GM12878 (cell line): ENCODE data around the gene BCR. TPM values are rescaled to one million over a fixed set of nuclear protein-coding genes. Genes with fewer than 3 reads are reported as not detected.

Experiments
- ATAC-seq: fragments of 200-7000 bp; cut with Tn5 transposase; 3 replicates; pipeline ENCODE4 v1.9.1; 2020; ENCODE audit warnings: mild to moderate bottlenecking, moderate library complexity
- BruUV-seq: library from RNA; stranded (reverse); fragments of 400-500 nt; replicated peaks from 2 replicates; lab custom pipeline; 2021; lab: Mats Ljungman, UMichigan
- CTCF ChIA-PET: fragments of 300-600 bp; sonication (Branson Sonifier 250); formaldehyde crosslinking; extraction: SDS; loops from one replicate; lab custom pipeline; 2021; ENCODE audit warnings: inconsistent platforms; lab: Yijun Ruan, JAX
- POLR2A ChIA-PET: fragments of 350-600 bp; formaldehyde crosslinking; extraction: SDS; loops from one replicate; lab custom pipeline; 2021; ENCODE audit warnings: inconsistent platforms; lab: Charles Lee
- RAD21 ChIA-PET: fragments of 300-600 bp; sonication (Branson Sonifier 250); formaldehyde crosslinking; loops from one replicate; lab custom pipeline; 2023; ENCODE audit warnings: antibody characterized with exemption; ENCODE audit not compliant: unreplicated experiment; lab: Charles Lee
- SMC1A ChIA-PET: fragments of 300-600 bp; sonication (Branson Sonifier 250); formaldehyde crosslinking; loops from one replicate; lab custom pipeline; 2023; ENCODE audit not compliant: unreplicated experiment, uncharacterized antibody; lab: Charles Lee
- DNase-seq: peaks from one replicate; pipeline ENCODE4 v3.0.0-alpha.2; 2011; ENCODE audit warnings: low read depth, low spot score
- FAIRE-seq: peaks from 3 replicates; lab custom pipeline; 2011; peaks lifted over from hg19 to GRCh38; lab: Jason Lieb, UNC
- H2AFZ ChIP-seq: 2 replicates; pipeline ENCODE4 v1.6.0; 2011; ENCODE audit warnings: low read depth, low read length, control low read depth; ENCODE audit not compliant: control insufficient read depth
- H3K27ac ChIP-seq: 2 replicates; pipeline ENCODE4 v1.5.1; 2011; ENCODE audit warnings: control low read depth; ENCODE audit not compliant: control insufficient read depth, insufficient read depth
- H3K27me3 ChIP-seq, 2 experiments: replicated peaks in 1 of 2; 2 replicates each; pipeline versions ENCODE4 v1.6.0 to v1.6.1; 2011; ENCODE audit warnings: low read length in 1 of 2; ENCODE audit not compliant: control insufficient read depth in 2 of 2, insufficient read depth in 2 of 2
- H3K36me3 ChIP-seq, 2 experiments: 2 replicates each; pipeline ENCODE4 v1.5.1; 2011; ENCODE audit warnings: low read length in 1 of 2; ENCODE audit not compliant: control insufficient read depth in 2 of 2, insufficient read depth in 2 of 2
- H3K4me1 ChIP-seq: 2 replicates; pipeline ENCODE4 v1.6.1; 2011; ENCODE audit warnings: mild to moderate bottlenecking, low read length, moderate library complexity, mixed read lengths; ENCODE audit not compliant: control insufficient read depth, insufficient read depth
- H3K4me2 ChIP-seq: 2 replicates; pipeline ENCODE4 v1.6.0; 2011; ENCODE audit warnings: control low read depth; ENCODE audit not compliant: control insufficient read depth, insufficient read depth
- H3K4me3 ChIP-seq: fragments of 200-600 bp; sonication (generic); 2 replicates; pipeline ENCODE4 v1.5.1; 2016
- H3K79me2 ChIP-seq: 2 replicates; pipeline ENCODE4 v1.6.0; 2011; ENCODE audit warnings: low read length; ENCODE audit not compliant: control insufficient read depth, insufficient read depth
- H3K9ac ChIP-seq: 2 replicates; pipeline ENCODE4 v1.8.0; 2011; ENCODE audit warnings: low read length, control low read depth, mixed read lengths; ENCODE audit not compliant: control insufficient read depth, insufficient read depth
- H3K9me3 ChIP-seq: replicated peaks from 3 replicates; pipeline ENCODE4 v1.5.1; 2011; ENCODE audit warnings: mild to moderate bottlenecking, low read length; ENCODE audit not compliant: control insufficient read depth, insufficient read depth
- H4K20me1 ChIP-seq: 2 replicates; pipeline ENCODE4 v1.6.0; 2011; ENCODE audit not compliant: control insufficient read depth, insufficient read depth
- ATF7 ChIP-seq: fragments of 450-650 bp; IDR thresholded peaks from 2 replicates; pipeline ENCODE4 v1.6.1; 2016; ENCODE audit warnings: low read depth, mild to moderate bottlenecking
- BHLHE40 ChIP-seq, 2 experiments: fragments of 450-650 bp in 1 of 2; IDR thresholded peaks; 2 replicates each; pipeline ENCODE4 v1.6.1; 2011 to 2017; ENCODE audit warnings: low read depth in 2 of 2, borderline replicate concordance in 1 of 2, improper control_type of control experiment in 1 of 2, low read length in 1 of 2, mild to moderate bottlenecking in 1 of 2
- CHD1 ChIP-seq: IDR thresholded peaks from 2 replicates; pipeline ENCODE4 v1.6.1; 2012; ENCODE audit warnings: low read depth, low read length, improper control_type of control experiment
- CREM ChIP-seq: IDR thresholded peaks from 2 replicates; pipeline ENCODE4 v1.6.1; 2014; ENCODE audit warnings: antibody characterized with exemption, low read depth
- IKZF2 ChIP-seq, 2 experiments: fragments of 450-650 bp; IDR thresholded peaks; 2 replicates each; pipeline ENCODE4 v1.6.1; 2017; ENCODE audit warnings: mild to moderate bottlenecking in 2 of 2, moderate library complexity in 2 of 2
- NFXL1 ChIP-seq: fragments of 450-650 bp; IDR thresholded peaks from 2 replicates; pipeline ENCODE4 v1.6.1; 2017; ENCODE audit warnings: antibody characterized with exemption, mild to moderate bottlenecking, borderline replicate concordance
- NR2C1 ChIP-seq: fragments of 450-650 bp; IDR thresholded peaks from 2 replicates; pipeline ENCODE4 v1.6.1; 2017; ENCODE audit warnings: antibody characterized with exemption, mild to moderate bottlenecking, moderate library complexity
- NR2C2 ChIP-seq: IDR thresholded peaks from 2 replicates; pipeline ENCODE4 v1.6.1; 2011; ENCODE audit warnings: borderline replicate concordance, low read depth; ENCODE audit not compliant: control insufficient read depth, insufficient read length
- NR2F1 ChIP-seq: fragments of 450-650 bp; conservative IDR thresholded peaks from 2 replicates; pipeline ENCODE4 v1.6.1; 2017; ENCODE audit warnings: mild to moderate bottlenecking
- RAD21 ChIP-seq: IDR thresholded peaks from 2 replicates; pipeline ENCODE4 v1.6.1; 2011; ENCODE audit warnings: mild to moderate bottlenecking, low read depth, low read length, moderate library complexity; ENCODE audit not compliant: insufficient read depth
- SRF ChIP-seq, 2 experiments: IDR thresholded peaks; 2 replicates each; pipeline ENCODE4 v1.6.1; 2011; ENCODE audit warnings: low read depth in 2 of 2, low read length in 2 of 2, mild to moderate bottlenecking in 1 of 2, moderate library complexity in 1 of 2
- STAT1 ChIP-seq: fragments of 450-650 bp; conservative IDR thresholded peaks from 2 replicates; pipeline ENCODE4 v1.6.1; 2014; ENCODE audit warnings: antibody characterized with exemption, mild to moderate bottlenecking
- TCF7 ChIP-seq: IDR thresholded peaks from 2 replicates; pipeline ENCODE4 v1.6.1; 2014; ENCODE audit warnings: antibody characterized with exemption, borderline replicate concordance
- WGBS: methylation state at CpG from one replicate; pipeline ENCODE4 v1.1.6; 2016; ENCODE audit warnings: low lambda C conversion rate; ENCODE audit not compliant: insufficient replicate concordance, insufficient coverage; ENCODE audit errors: missing lambda C conversion rate; 5-methylcytosine and 5-hydroxymethylcytosine counted together
- in situ Hi-C: fragments of 300-500 bp; cut with MboI; formaldehyde crosslinking; loops from 9 replicates; pipeline ENCODE4 v1.14.3; 2018; ENCODE audit warnings: mixed read lengths
- intact Hi-C: fragments of 100-400 bp; cut with micrococcal nuclease; formaldehyde crosslinking; loops from one replicate; pipeline ENCODE4 v1.14.2; 2022; ENCODE audit not compliant: unreplicated experiment
- polyA plus RNA-seq, 11 experiments: library from polyadenylated mRNA; depleted of rRNA in 4 of 11; unstranded in 6 of 11; stranded (reverse) in 5 of 11; fragments of >200 nt; fragmentation: Nextera tagmentation in 4 of 11; fragmentation: Illumina TruSeq in 1 of 11; extraction: Ambion mirVana in 4 of 11; extraction: Trizol in 1 of 11; gene quantifications; 1 replicate in 1 of 11; 2 replicates in 10 of 11; pipeline versions ENCODE4 v1.2.1 to v1.2.3, GENCODE V29; 2011 to 2016; ENCODE audit warnings: inconsistent platforms in 2 of 11, missing spikeins in 2 of 11, low read depth in 1 of 11
- total RNA-seq, 4 experiments: library from RNA; depleted of rRNA in 3 of 4; stranded (reverse); fragments of >200 nt in 3 of 4; fragmentation: Illumina TruSeq in 1 of 4; extraction: Trizol in 1 of 4; gene quantifications; 2 replicates each; pipeline versions ENCODE4 v1.2.1 to v1.2.3, GENCODE V29; 2013 to 2021
- TF ChIP-seq, protein P1 (sequence below): fragments of 450-650 bp; formaldehyde crosslinking; IDR thresholded peaks from 2 replicates; pipeline ENCODE4 v1.4.0; 2022; ENCODE audit warnings: mild to moderate bottlenecking, moderate library complexity
- TF ChIP-seq, protein P2 (sequence below): fragments of 450-650 bp; conservative IDR thresholded peaks from 2 replicates; pipeline ENCODE4 v1.6.1; 2017; ENCODE audit warnings: mild to moderate bottlenecking, moderate library complexity

Gene BCR
- total and polyA plus RNA-seq, 10 of the 15 experiments (the other 5 are each of a cell fraction or from before 2014, with no cell fraction given), result 1.7 to 64.7 (median 18.4) TPM

DNA sequence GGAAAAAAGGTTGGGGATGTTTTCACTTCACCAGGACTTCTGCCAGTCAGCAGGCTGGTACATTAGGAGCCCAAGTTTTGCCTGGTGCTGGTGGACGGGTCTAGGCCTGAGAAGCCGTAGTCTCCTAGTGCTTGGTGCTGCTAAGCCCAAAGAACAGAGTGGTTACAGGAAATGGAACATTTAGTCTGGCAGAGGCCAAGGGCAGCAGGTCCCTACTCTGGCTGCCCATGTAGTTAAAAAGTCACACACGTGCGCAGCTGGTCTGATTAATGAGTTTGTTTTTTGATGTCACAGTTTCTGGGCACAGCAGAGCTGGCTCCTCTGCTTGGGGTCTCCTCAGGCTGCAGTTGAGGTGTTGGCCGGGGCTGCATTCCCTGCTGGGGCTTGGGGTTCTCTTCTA is 20.6 kb downstream of the BCR start (continued):
- TF ChIP-seq ATF7, result no peak
- no peak for TF ChIP-seq CHD1
- TF ChIP-seq NR2C1, result no peak
- no peak for TF ChIP-seq NR2F1
- TF ChIP-seq, all 136 proteins: peak for 0

GRCh38 chr22:23202812-23203451 is 22.6 kb downstream of the BCR start:
- Histone ChIP-seq H3K27me3 (no peaks in the 10 kb centered on the region), H3K79me2 (no peaks in the 10 kb centered on the region), H3K9me3 (no peaks in the 10 kb centered on the region), H3K27ac (no peak overlapping the region), H3K9ac (no peak overlapping the region), H3K36me3 (peaks cover 3 to 18% of the 10 kb centered on the region in 2 experiments; a peak in 3 of 4 replicates), H3K4me3 (no peak overlapping the region), H2AFZ (no peak overlapping the region), H3K4me2 (no peak overlapping the region), H4K20me1 (peaks cover 3% of the 10 kb centered on the region; the same call in 1 of the 2 replicates), H3K4me1 (peaks cover under 1% of the 10 kb centered on the region)
- intact Hi-C loops (no loop called here), in situ Hi-C loops (no loop called here)
- DNase-seq (no peak), FAIRE-seq (no peak), ATAC-seq (no peak)
- ChIA-PET CTCF (interaction anchor here (0.6 to 3.0 kb wide), 3 partner anchors 40 to 1913 kb away, joined by 3 to 10 read pairs (median 4); no protein-coding TSS in a partner anchor), SMC1A (interaction anchor here (0.7 kb wide), 1 partner anchor 157 kb away, joined by 3 read pairs; no protein-coding TSS in a partner anchor), RAD21 (no interaction called here), POLR2A (no interaction called here)
- 50% methylated on average over 4 of the region's 4 CpGs for WGBS
- BruUV-seq, result no TSS peak
- TF ChIP-seq CREM, result no peak
- TF ChIP-seq, protein P1, sequence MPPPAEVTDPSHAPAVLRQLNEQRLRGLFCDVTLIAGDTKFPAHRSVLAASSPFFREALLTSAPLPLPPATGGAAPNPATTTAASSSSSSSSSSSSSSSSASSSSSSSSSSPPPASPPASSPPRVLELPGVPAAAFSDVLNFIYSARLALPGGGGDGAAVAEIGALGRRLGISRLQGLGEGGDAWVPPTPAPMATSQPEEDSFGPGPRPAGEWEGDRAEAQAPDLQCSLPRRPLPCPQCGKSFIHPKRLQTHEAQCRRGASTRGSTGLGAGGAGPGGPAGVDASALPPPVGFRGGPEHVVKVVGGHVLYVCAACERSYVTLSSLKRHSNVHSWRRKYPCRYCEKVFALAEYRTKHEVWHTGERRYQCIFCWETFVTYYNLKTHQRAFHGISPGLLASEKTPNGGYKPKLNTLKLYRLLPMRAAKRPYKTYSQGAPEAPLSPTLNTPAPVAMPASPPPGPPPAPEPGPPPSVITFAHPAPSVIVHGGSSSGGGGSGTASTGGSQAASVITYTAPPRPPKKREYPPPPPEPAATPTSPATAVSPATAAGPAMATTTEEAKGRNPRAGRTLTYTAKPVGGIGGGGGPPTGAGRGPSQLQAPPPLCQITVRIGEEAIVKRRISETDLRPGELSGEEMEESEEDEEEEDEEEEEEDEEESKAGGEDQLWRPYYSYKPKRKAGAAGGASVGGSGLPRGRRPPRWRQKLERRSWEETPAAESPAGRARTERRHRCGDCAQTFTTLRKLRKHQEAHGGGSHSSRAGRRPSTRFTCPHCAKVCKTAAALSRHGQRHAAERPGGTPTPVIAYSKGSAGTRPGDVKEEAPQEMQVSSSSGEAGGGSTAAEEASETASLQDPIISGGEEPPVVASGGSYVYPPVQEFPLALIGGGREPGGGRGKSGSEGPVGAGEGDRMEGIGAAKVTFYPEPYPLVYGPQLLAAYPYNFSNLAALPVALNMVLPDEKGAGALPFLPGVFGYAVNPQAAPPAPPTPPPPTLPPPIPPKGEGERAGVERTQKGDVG, result no peak
- TF ChIP-seq SRF (IDR thresholded peaks at IDR 0.05; ENCODE audit: low read depth in 2 of 2, low read length in 2 of 2), result no peak
- no peak for TF ChIP-seq NFXL1
- no peak for TF ChIP-seq NR2C2
- TF ChIP-seq IKZF2 (IDR thresholded peaks at IDR 0.05), result no peak
- no peak for TF ChIP-seq STAT1
- TF ChIP-seq RAD21, result no peak
- TF ChIP-seq BHLHE40 (IDR thresholded peaks at IDR 0.05; ENCODE audit: borderline replicate concordance in 1 of 2, low read depth in 2 of 2, low read length in 1 of 2), result no peak
- TF ChIP-seq, protein P2, sequence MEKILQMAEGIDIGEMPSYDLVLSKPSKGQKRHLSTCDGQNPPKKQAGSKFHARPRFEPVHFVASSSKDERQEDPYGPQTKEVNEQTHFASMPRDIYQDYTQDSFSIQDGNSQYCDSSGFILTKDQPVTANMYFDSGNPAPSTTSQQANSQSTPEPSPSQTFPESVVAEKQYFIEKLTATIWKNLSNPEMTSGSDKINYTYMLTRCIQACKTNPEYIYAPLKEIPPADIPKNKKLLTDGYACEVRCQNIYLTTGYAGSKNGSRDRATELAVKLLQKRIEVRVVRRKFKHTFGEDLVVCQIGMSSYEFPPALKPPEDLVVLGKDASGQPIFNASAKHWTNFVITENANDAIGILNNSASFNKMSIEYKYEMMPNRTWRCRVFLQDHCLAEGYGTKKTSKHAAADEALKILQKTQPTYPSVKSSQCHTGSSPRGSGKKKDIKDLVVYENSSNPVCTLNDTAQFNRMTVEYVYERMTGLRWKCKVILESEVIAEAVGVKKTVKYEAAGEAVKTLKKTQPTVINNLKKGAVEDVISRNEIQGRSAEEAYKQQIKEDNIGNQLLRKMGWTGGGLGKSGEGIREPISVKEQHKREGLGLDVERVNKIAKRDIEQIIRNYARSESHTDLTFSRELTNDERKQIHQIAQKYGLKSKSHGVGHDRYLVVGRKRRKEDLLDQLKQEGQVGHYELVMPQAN, result no peak
- TF ChIP-seq TCF7, result no peak
